SK-N-MC (cell line): Measurements from ENCODE around the gene POMGNT2.

Experiments
- EZH2 ChIP-seq: fragments of 200-600 bp; sonication (generic); IDR thresholded peaks from one replicate; pipeline ENCODE4 v1.6.1; 2017; ENCODE audit warnings: antibody characterized with exemption
- POLR2AphosphoS5 ChIP-seq: IDR thresholded peaks from 2 replicates; pipeline ENCODE4 v1.6.1; 2012; ENCODE audit warnings: mild to moderate bottlenecking, low read depth, low read length, borderline replicate concordance

DNA sequence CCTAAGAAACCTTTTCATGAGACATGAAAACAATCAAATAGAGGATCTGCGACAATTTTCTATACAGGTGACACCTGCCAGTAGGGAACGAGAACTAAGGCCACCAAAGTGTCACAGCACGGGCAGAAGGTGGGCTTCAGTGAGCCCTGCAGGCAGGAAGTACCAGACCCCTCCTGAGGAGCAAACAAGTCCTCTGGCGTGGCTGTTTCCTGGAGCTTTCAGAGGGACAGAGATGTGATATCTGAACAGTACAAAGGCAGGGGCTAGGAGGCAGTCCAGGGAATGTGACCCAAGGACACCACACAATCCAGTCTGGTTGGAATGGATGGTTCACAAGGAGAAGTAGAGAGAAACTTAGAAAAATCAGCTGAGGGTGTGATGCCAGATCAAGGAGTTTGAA lies 16.8 kb downstream of the POMGNT2 start:
- TF ChIP-seq EZH2 (no peak), POLR2AphosphoS5 (no peak)
